ENCODE data around the gene CCDC192. TPM values are rescaled to one million over a fixed set of nuclear protein-coding genes. Genes with fewer than 3 reads are reported as not detected.

The CCDC192 gene
- total and polyA plus RNA-seq, 2 experiments from 2014 or later: 0.40 TPM; not detected in 1

DNA sequence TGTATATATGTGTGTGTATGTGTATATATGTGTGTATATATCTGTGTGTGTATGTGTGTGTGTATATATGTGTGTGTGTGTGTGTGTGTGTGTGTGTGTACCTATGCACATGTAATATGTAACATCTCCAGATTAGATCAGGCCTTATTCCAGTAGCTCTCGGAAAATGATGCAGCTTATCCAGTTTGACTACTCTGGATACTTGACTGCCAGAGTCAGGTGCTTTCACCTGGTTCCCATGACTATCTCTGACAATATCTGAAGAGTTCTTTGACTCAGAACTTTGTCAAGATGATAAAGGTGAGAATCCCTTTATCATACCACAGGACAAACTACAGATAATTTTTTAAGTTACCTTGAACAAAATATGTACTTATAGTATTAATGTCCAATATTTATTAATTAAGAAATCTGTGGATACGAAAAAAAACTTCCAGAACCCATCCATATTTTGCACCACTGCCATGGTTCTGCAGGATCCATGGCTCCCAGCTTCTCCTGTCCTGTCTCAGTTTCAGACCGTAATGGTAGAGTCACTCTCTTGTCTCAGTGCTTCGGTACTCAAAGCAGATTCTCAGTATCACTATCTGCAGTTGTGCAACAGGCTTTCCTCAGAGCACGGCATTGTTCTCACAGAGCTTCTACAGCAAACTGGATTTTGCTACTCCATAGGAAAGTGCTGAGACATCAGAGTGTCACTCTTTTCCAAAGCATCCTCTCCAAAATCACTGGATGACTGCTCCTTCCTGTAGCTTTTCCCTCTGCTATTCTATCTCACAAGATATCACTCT is 216.0 kb downstream of the CCDC192 start:
- Mint-ChIP-seq H3K27ac (no peak overlapping the region), H3K36me3 (ENCODE audit: low read depth) (no peaks in the 10 kb centered on the region), H3K27me3 (ENCODE audit: insufficient read depth, low read depth, poor library complexity) (no peaks in the 10 kb centered on the region), H3K4me3 (no peak overlapping the region), H3K4me1 (no peaks in the 10 kb centered on the region; the same call in 2 of the 3 replicates), H3K9me3 (no peaks in the 10 kb centered on the region)
- Histone ChIP-seq H3K36me3 (ENCODE audit: insufficient read depth) (no peaks in the 10 kb centered on the region), H3K27me3 (ENCODE audit: insufficient read depth) (no peaks in the 10 kb centered on the region), H3K79me2 (replicated peaks; ENCODE audit: insufficient read depth) (no peaks in the 10 kb centered on the region), H3F3A (replicated peaks; ENCODE audit: low read depth) (no peaks in the 10 kb centered on the region), H2AFZ (no peak overlapping the region), H4K20me1 (replicated peaks; ENCODE audit: insufficient read depth) (no peaks in the 10 kb centered on the region), H3K9me2 (ENCODE audit: insufficient read depth) (no peaks in the 10 kb centered on the region), H3K4me1 (ENCODE audit: insufficient read depth) (no peaks in the 10 kb centered on the region), H3K27ac (ENCODE audit: low read depth) (no peak overlapping the region), H3K4me2 (no peak overlapping the region), H3K4me3 (no peak overlapping the region)
- ATAC-seq (no peak), DNase-seq (ENCODE audit: low spot score) (no peak)
- TF ChIP-seq REST (IDR thresholded peaks at IDR 0.05; ENCODE audit: unreplicated experiment): no peak
- no peak for TF ChIP-seq ZNF331 (CRISPR knock-in tag; IDR thresholded peaks at IDR 0.05; ENCODE audit: low read depth)
- TF ChIP-seq EZH2 (IDR thresholded peaks at IDR 0.05; ENCODE audit: low read depth, unreplicated experiment): no peak
- TF ChIP-seq NANOG (IDR thresholded peaks at IDR 0.05; ENCODE audit: borderline replicate concordance): no peak
- no peak for TF ChIP-seq ZNF114 (CRISPR knock-in tag; IDR thresholded peaks at IDR 0.05)
- TF ChIP-seq, protein P1, sequence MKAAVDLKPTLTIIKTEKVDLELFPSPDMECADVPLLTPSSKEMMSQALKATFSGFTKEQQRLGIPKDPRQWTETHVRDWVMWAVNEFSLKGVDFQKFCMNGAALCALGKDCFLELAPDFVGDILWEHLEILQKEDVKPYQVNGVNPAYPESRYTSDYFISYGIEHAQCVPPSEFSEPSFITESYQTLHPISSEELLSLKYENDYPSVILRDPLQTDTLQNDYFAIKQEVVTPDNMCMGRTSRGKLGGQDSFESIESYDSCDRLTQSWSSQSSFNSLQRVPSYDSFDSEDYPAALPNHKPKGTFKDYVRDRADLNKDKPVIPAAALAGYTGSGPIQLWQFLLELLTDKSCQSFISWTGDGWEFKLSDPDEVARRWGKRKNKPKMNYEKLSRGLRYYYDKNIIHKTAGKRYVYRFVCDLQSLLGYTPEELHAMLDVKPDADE (IDR thresholded peaks at IDR 0.05): no peak
- TF ChIP-seq CREB1 (CRISPR knock-in tag; IDR thresholded peaks at IDR 0.05; ENCODE audit: low read depth): no peak

DNA sequence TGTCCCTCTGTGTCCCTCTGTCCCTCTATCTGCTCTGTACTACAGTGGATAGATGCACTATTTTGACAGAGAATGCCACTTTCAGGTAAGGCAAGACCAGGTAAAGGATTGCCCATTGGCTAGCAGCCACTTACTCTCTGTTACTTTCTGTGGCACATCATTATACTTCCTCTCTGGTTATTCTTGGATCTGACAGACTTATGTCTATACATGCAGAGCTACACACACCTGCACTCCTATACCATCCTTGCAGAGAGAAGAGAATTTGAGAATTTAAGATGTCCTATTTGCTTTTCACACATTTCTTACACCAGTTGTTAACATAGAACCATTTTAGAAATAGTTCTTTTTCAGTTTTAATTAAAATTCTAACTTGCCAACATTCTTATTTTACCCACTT is 216.6 kb downstream of the CCDC192 start:
- no peaks in the 10 kb centered on the region for H3K36me3 Mint-ChIP-seq (ENCODE audit: low read depth)
- no peak overlapping the region for H3K27ac Mint-ChIP-seq
- Histone ChIP-seq H3K9me2 (ENCODE audit: insufficient read depth) (no peaks in the 10 kb centered on the region), H3K27ac (ENCODE audit: low read depth) (no peak overlapping the region), H3K4me2 (no peak overlapping the region), H4K20me1 (replicated peaks; ENCODE audit: insufficient read depth) (no peaks in the 10 kb centered on the region), H3K27me3 (ENCODE audit: insufficient read depth) (no peaks in the 10 kb centered on the region), H3K4me1 (ENCODE audit: insufficient read depth) (no peaks in the 10 kb centered on the region), H3K36me3 (ENCODE audit: insufficient read depth) (no peaks in the 10 kb centered on the region), H2AFZ (no peak overlapping the region), H3K79me2 (replicated peaks; ENCODE audit: insufficient read depth) (no peaks in the 10 kb centered on the region), H3F3A (replicated peaks; ENCODE audit: low read depth) (no peaks in the 10 kb centered on the region), H3K4me3 (no peak overlapping the region)
- H3K4me3 Mint-ChIP-seq: no peak overlapping the region
- no peaks in the 10 kb centered on the region for H3K9me3 Mint-ChIP-seq
- no peak for ATAC-seq
- H3K4me1 Mint-ChIP-seq: no peaks in the 10 kb centered on the region; the same call in 2 of the 3 replicates
- H3K27me3 Mint-ChIP-seq (ENCODE audit: insufficient read depth, low read depth, poor library complexity): no peaks in the 10 kb centered on the region
- no peak for DNase-seq (ENCODE audit: low spot score)
- no peak for TF ChIP-seq POLR2AphosphoS5 (IDR thresholded peaks at IDR 0.05; ENCODE audit: low read depth)
- no peak for TF ChIP-seq ZNF331 (CRISPR knock-in tag; IDR thresholded peaks at IDR 0.05; ENCODE audit: low read depth)
- no peak for TF ChIP-seq EZH2phosphoT487 (IDR thresholded peaks at IDR 0.05; ENCODE audit: unreplicated experiment)
- no peak for TF ChIP-seq NANOG (IDR thresholded peaks at IDR 0.05; ENCODE audit: borderline replicate concordance)
- TF ChIP-seq ZNF114 (CRISPR knock-in tag; IDR thresholded peaks at IDR 0.05): no peak
- no peak for TF ChIP-seq CREB1 (CRISPR knock-in tag; IDR thresholded peaks at IDR 0.05; ENCODE audit: low read depth)
- no peak for TF ChIP-seq EZH2 (IDR thresholded peaks at IDR 0.05; ENCODE audit: low read depth, unreplicated experiment)
- TF ChIP-seq, protein P2, sequence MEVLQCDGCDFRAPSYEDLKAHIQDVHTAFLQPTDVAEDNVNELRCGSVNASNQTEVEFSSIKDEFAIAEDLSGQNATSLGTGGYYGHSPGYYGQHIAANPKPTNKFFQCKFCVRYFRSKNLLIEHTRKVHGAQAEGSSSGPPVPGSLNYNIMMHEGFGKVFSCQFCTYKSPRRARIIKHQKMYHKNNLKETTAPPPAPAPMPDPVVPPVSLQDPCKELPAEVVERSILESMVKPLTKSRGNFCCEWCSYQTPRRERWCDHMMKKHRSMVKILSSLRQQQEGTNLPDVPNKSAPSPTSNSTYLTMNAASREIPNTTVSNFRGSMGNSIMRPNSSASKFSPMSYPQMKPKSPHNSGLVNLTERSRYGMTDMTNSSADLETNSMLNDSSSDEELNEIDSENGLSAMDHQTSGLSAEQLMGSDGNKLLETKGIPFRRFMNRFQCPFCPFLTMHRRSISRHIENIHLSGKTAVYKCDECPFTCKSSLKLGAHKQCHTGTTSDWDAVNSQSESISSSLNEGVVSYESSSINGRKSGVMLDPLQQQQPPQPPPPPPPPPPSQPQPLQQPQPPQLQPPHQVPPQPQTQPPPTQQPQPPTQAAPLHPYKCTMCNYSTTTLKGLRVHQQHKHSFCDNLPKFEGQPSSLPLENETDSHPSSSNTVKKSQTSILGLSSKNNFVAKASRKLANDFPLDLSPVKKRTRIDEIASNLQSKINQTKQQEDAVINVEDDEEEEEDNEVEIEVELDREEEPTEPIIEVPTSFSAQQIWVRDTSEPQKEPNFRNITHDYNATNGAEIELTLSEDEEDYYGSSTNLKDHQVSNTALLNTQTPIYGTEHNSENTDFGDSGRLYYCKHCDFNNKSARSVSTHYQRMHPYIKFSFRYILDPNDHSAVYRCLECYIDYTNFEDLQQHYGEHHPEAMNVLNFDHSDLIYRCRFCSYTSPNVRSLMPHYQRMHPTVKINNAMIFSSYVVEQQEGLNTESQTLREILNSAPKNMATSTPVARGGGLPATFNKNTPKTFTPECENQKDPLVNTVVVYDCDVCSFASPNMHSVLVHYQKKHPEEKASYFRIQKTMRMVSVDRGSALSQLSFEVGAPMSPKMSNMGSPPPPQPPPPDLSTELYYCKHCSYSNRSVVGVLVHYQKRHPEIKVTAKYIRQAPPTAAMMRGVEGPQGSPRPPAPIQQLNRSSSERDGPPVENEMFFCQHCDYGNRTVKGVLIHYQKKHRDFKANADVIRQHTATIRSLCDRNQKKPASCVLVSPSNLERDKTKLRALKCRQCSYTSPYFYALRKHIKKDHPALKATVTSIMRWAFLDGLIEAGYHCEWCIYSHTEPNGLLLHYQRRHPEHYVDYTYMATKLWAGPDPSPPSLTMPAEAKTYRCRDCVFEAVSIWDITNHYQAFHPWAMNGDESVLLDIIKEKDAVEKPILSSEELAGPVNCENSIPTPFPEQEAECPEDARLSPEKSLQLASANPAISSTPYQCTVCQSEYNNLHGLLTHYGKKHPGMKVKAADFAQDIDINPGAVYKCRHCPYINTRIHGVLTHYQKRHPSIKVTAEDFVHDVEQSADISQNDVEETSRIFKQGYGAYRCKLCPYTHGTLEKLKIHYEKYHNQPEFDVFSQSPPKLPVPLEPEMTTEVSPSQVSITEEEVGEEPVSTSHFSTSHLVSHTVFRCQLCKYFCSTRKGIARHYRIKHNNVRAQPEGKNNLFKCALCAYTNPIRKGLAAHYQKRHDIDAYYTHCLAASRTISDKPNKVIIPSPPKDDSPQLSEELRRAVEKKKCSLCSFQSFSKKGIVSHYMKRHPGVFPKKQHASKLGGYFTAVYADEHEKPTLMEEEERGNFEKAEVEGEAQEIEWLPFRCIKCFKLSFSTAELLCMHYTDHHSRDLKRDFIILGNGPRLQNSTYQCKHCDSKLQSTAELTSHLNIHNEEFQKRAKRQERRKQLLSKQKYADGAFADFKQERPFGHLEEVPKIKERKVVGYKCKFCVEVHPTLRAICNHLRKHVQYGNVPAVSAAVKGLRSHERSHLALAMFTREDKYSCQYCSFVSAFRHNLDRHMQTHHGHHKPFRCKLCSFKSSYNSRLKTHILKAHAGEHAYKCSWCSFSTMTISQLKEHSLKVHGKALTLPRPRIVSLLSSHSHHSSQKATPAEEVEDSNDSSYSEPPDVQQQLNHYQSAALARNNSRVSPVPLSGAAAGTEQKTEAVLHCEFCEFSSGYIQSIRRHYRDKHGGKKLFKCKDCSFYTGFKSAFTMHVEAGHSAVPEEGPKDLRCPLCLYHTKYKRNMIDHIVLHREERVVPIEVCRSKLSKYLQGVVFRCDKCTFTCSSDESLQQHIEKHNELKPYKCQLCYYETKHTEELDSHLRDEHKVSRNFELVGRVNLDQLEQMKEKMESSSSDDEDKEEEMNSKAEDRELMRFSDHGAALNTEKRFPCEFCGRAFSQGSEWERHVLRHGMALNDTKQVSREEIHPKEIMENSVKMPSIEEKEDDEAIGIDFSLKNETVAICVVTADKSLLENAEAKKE (CRISPR knock-in tag; IDR thresholded peaks at IDR 0.05): no peak
